ENCODE data around the gene HOPX. TPM values are rescaled to one million over a fixed set of nuclear protein-coding genes. Genes with fewer than 3 reads are reported as not detected.
"Not testable (repeated sequence)": the region's sequence is repeated elsewhere in the genome, so short reads cannot be mapped to it uniquely, and the experiment has no call there.

The HOPX gene
- total RNA-seq, 2 donors from 2014 or later: 2.0 to 3.1 TPM

- ATAC-seq (ENCODE audit: insufficient number of reproducible peaks, low FRiP score, low read depth) (no peak), DNase-seq (ENCODE audit: low spot score) (no peak)
- H3K27me3 ChIP-seq (replicated peaks; ENCODE audit: insufficient read depth): no peaks in the 10 kb centered on the region
- no peaks in the 10 kb centered on the region for H3K9me3 ChIP-seq
- H3K36me3 ChIP-seq: no peaks in the 10 kb centered on the region
- no peak overlapping the region for H3K4me3 ChIP-seq
- H3K4me1 ChIP-seq (ENCODE audit: control insufficient read depth in 1 of 2, low read depth in 2 of 2): no peaks in the 10 kb centered on the region
- H3K27ac ChIP-seq: no peak overlapping the region
- TF ChIP-seq, protein P1, sequence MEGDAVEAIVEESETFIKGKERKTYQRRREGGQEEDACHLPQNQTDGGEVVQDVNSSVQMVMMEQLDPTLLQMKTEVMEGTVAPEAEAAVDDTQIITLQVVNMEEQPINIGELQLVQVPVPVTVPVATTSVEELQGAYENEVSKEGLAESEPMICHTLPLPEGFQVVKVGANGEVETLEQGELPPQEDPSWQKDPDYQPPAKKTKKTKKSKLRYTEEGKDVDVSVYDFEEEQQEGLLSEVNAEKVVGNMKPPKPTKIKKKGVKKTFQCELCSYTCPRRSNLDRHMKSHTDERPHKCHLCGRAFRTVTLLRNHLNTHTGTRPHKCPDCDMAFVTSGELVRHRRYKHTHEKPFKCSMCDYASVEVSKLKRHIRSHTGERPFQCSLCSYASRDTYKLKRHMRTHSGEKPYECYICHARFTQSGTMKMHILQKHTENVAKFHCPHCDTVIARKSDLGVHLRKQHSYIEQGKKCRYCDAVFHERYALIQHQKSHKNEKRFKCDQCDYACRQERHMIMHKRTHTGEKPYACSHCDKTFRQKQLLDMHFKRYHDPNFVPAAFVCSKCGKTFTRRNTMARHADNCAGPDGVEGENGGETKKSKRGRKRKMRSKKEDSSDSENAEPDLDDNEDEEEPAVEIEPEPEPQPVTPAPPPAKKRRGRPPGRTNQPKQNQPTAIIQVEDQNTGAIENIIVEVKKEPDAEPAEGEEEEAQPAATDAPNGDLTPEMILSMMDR (IDR thresholded peaks at IDR 0.05): no peak
Measured at GRCh38 chr4:56698329-56698728, 17.2 kb upstream of the HOPX start.

DNA sequence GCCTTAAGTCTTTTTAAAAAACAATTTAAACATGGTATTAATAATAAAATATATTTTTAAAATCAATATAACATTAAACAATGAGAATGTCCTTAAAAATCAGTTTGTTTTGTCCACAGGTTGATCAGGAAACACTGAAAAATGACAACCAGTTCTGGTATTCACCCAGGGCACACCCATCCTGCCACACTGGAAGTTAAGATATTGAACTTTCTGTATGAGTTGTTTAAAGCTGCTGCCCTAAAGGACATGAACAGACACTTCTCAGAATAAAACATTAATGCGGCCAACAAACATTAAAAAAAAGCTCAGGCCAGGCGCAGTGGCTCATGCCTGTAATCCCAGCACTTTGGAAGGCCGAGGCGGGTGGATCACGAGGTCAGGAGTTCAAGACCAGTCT lies 15.0 kb upstream of the HOPX start:
- Histone ChIP-seq H3K4me1 (ENCODE audit: control insufficient read depth in 1 of 2, low read depth in 2 of 2) (no peaks in the 10 kb centered on the region), H3K27ac (no peak overlapping the region), H3K27me3 (replicated peaks; ENCODE audit: insufficient read depth) (no peaks in the 10 kb centered on the region), H3K4me3 (no peak overlapping the region), H3K36me3 (no peaks in the 10 kb centered on the region), H3K9me3 (no peaks in the 10 kb centered on the region)
- no peak for ATAC-seq (ENCODE audit: insufficient number of reproducible peaks, low FRiP score, low read depth)
- no peak for DNase-seq (ENCODE audit: low spot score)
- TF ChIP-seq, protein P1 (IDR thresholded peaks at IDR 0.05): no peak

DNA sequence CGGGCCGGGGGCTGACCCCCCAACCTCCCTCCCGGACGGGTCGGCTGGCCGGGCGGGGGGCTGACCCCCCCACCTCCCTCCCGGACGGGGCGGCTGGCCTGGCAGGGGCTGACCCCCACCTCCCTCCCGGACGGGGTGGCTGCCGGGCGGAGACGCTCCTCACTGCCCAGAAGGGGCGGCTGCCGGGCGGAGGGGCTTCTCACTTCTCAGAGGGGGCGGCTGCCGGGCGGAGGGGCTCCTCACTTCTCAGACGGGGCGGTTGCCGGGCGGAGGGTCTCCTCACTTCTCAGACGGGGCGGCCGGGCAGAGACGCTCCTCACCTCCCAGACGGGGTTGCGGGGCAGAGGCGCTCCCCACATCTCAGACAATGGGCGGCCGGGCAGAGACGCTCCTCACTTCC lies 12.4 kb upstream of the HOPX start:
- not testable (repeated sequence) for H3K27me3 ChIP-seq (replicated peaks; ENCODE audit: insufficient read depth)

GRCh38 chr4:56692576-56692975 lies 11.5 kb upstream of the HOPX start:
- DNase-seq (ENCODE audit: low spot score) (no peak), ATAC-seq (ENCODE audit: insufficient number of reproducible peaks, low FRiP score, low read depth) (no peak)

More for the DNA sequence above, 12.4 kb upstream of the HOPX start:
- not testable (repeated sequence) for H3K4me1 ChIP-seq (ENCODE audit: control insufficient read depth in 1 of 2, low read depth in 2 of 2); ATAC-seq (ENCODE audit: insufficient number of reproducible peaks, low FRiP score, low read depth); H3K9me3 ChIP-seq; DNase-seq (ENCODE audit: low spot score); H3K36me3 ChIP-seq; H3K4me3 ChIP-seq; H3K27ac ChIP-seq

GRCh38 chr4:56691425-56691824 lies 10.3 kb upstream of the HOPX start:
- no peak overlapping the region for H3K27ac ChIP-seq
- H3K36me3 ChIP-seq: no peaks in the 10 kb centered on the region
- no peak for ATAC-seq (ENCODE audit: insufficient number of reproducible peaks, low FRiP score, low read depth)
- H3K4me3 ChIP-seq: no peak overlapping the region
- no peaks in the 10 kb centered on the region for H3K27me3 ChIP-seq (replicated peaks; ENCODE audit: insufficient read depth)
- H3K9me3 ChIP-seq: no peaks in the 10 kb centered on the region
- TF ChIP-seq, protein P1 (IDR thresholded peaks at IDR 0.05): no peak
- no peaks in the 10 kb centered on the region for H3K4me1 ChIP-seq (ENCODE audit: control insufficient read depth in 1 of 2, low read depth in 2 of 2)
- no peak for DNase-seq (ENCODE audit: low spot score)

More at GRCh38 chr4:56692576-56692975, 11.5 kb upstream of the HOPX start:
- no peaks in the 10 kb centered on the region for H3K36me3 ChIP-seq
- H3K4me3 ChIP-seq: no peak overlapping the region
- H3K4me1 ChIP-seq (ENCODE audit: control insufficient read depth in 1 of 2, low read depth in 2 of 2): no peaks in the 10 kb centered on the region
- TF ChIP-seq, protein P1 (IDR thresholded peaks at IDR 0.05): no peak
- H3K9me3 ChIP-seq: no peaks in the 10 kb centered on the region
- H3K27ac ChIP-seq: no peak overlapping the region
- no peaks in the 10 kb centered on the region for H3K27me3 ChIP-seq (replicated peaks; ENCODE audit: insufficient read depth)

GRCh38 chr4:56690393-56690792 lies 9.3 kb upstream of the HOPX start:
- H3K4me3 ChIP-seq: no peak overlapping the region
- H3K9me3 ChIP-seq: no peaks in the 10 kb centered on the region
- TF ChIP-seq, protein P1 (IDR thresholded peaks at IDR 0.05): no peak
- DNase-seq (ENCODE audit: low spot score) (no peak), ATAC-seq (ENCODE audit: insufficient number of reproducible peaks, low FRiP score, low read depth) (no peak)
- no peaks in the 10 kb centered on the region for H3K27me3 ChIP-seq (replicated peaks; ENCODE audit: insufficient read depth)
- no peaks in the 10 kb centered on the region for H3K4me1 ChIP-seq (ENCODE audit: control insufficient read depth in 1 of 2, low read depth in 2 of 2)
- H3K36me3 ChIP-seq: no peaks in the 10 kb centered on the region
- no peak overlapping the region for H3K27ac ChIP-seq
